IMR-90 (cell line): ENCODE measurements around the gene S100A11. TPM values are rescaled to one million over a fixed set of nuclear protein-coding genes. Genes with fewer than 3 reads are reported as not detected.

ENCODE experiments used
- ATAC-seq: fragments of 200-7000 bp; cut with Tn5 transposase; 2 replicates; pipeline ENCODE4 v1.9.1; 2020; ENCODE audit warnings: low read depth, mild to moderate bottlenecking, moderate library complexity
- BruUV-seq: library from RNA; stranded (reverse); fragments of 400-500 nt; replicated peaks from 2 replicates; lab custom pipeline; 2021; lab: Mats Ljungman, UMichigan
- CTCF ChIA-PET: fragments of 300-600 bp; formaldehyde crosslinking; extraction: SDS; loops from one replicate; lab custom pipeline; 2021; ENCODE audit warnings: antibody characterized with exemption; lab: Yijun Ruan, JAX
- POLR2A ChIA-PET: fragments of 300-600 bp; sonication (Branson Sonifier 250); formaldehyde crosslinking; loops from one replicate; lab custom pipeline; 2022; ENCODE audit warnings: antibody characterized with exemption; ENCODE audit not compliant: unreplicated experiment; lab: Charles Lee
- DNase-seq: peaks from one replicate; pipeline ENCODE4 v3.0.0; 2013
- H2AFZ ChIP-seq: replicated peaks from 2 replicates; pipeline ENCODE3; 2013; ENCODE audit warnings: low read length, mild to moderate bottlenecking; ENCODE audit not compliant: poor library complexity
- H2AK5ac ChIP-seq: 2 replicates; pipeline ENCODE4 v1.6.1; 2013; ENCODE audit warnings: low read depth, low read length, inconsistent platforms
- H2AK9ac ChIP-seq: replicated peaks from 2 replicates; pipeline ENCODE3; 2013; ENCODE audit warnings: mild to moderate bottlenecking, low read depth, low read length, moderate library complexity; ENCODE audit not compliant: poor library complexity
- H2BK120ac ChIP-seq: 2 replicates; pipeline ENCODE4 v1.6.1; 2013; ENCODE audit warnings: low read depth, low read length, inconsistent platforms
- H2BK15ac ChIP-seq: 3 replicates; pipeline ENCODE4 v1.6.1; 2013; ENCODE audit warnings: low read depth, low read length, inconsistent platforms
- H2BK20ac ChIP-seq: 2 replicates; pipeline ENCODE4 v1.6.1; 2013; ENCODE audit warnings: low read depth, mild to moderate bottlenecking, inconsistent platforms, low read length, moderate library complexity
- H2BK5ac ChIP-seq: 2 replicates; pipeline ENCODE4 v1.6.1; 2013; ENCODE audit warnings: mild to moderate bottlenecking, low read depth, low read length, inconsistent platforms; ENCODE audit not compliant: poor library complexity, severe bottlenecking
- H3K14ac ChIP-seq: replicated peaks from 2 replicates; pipeline ENCODE4 v1.6.1; 2013; ENCODE audit warnings: low read depth, low read length, inconsistent platforms
- H3K18ac ChIP-seq: 2 replicates; pipeline ENCODE4 v1.6.1; 2013; ENCODE audit warnings: low read depth, low read length, control low read depth
- H3K23ac ChIP-seq: 2 replicates; pipeline ENCODE4 v1.6.1; 2013; ENCODE audit warnings: low read depth, low read length, inconsistent platforms
- H3K27ac ChIP-seq: 2 replicates; pipeline ENCODE4 v1.5.1; 2013; ENCODE audit warnings: mild to moderate bottlenecking, control low read depth, low read length; ENCODE audit not compliant: insufficient read depth
- H3K27me3 ChIP-seq: 2 replicates; pipeline ENCODE4 v1.6.1; 2013; ENCODE audit warnings: low read length; ENCODE audit not compliant: control insufficient read depth, insufficient read depth
- H3K36me3 ChIP-seq: 2 replicates; pipeline ENCODE4 v1.6.1; 2013; ENCODE audit warnings: low read length, mixed read lengths; ENCODE audit not compliant: control insufficient read depth, insufficient read depth
- H3K4ac ChIP-seq: 2 replicates; pipeline ENCODE4 v1.6.1; 2013; ENCODE audit warnings: low read depth, low read length, inconsistent platforms
- H3K4me1 ChIP-seq: 2 replicates; pipeline ENCODE4 v1.6.1; 2013; ENCODE audit warnings: low read length, mixed read lengths; ENCODE audit not compliant: control insufficient read depth, insufficient read depth
- H3K4me2 ChIP-seq: 2 replicates; pipeline ENCODE4 v1.6.1; 2013; ENCODE audit warnings: low read depth, mild to moderate bottlenecking, control low read depth, low read length, moderate library complexity
- H3K4me3 ChIP-seq: 2 replicates; pipeline ENCODE4 v1.5.1; 2013; ENCODE audit warnings: low read depth, mild to moderate bottlenecking, control low read depth, low read length, moderate library complexity; ENCODE audit not compliant: insufficient read depth
- H3K56ac ChIP-seq: 2 replicates; pipeline ENCODE4 v1.6.1; 2013; ENCODE audit warnings: low read length, inconsistent platforms; ENCODE audit not compliant: insufficient read depth; ENCODE audit errors: extremely low read depth
- H3K79me1 ChIP-seq, 2 experiments: 2 replicates each; pipeline ENCODE4 v1.6.1; 2013; ENCODE audit warnings: low read length in 2 of 2, inconsistent platforms in 1 of 2, low read depth in 1 of 2
- H3K9ac ChIP-seq: 2 replicates; pipeline ENCODE4 v1.6.1; 2013; ENCODE audit warnings: low read depth, low read length, control low read depth
- H3K9me1 ChIP-seq: 2 replicates; pipeline ENCODE4 v1.6.1; 2013; ENCODE audit warnings: low read length, inconsistent platforms; ENCODE audit not compliant: insufficient read depth
- H3K9me3 ChIP-seq: 2 replicates; pipeline ENCODE4 v1.6.1; 2013; ENCODE audit warnings: low read length; ENCODE audit not compliant: control insufficient read depth, insufficient read depth
- H4K20me1 ChIP-seq: 2 replicates; pipeline ENCODE4 v1.6.1; 2013; ENCODE audit warnings: low read length, inconsistent platforms; ENCODE audit not compliant: insufficient read depth
- H4K5ac ChIP-seq: 2 replicates; pipeline ENCODE4 v1.6.1; 2013; ENCODE audit warnings: mild to moderate bottlenecking, low read depth, low read length, control low read depth
- H4K8ac ChIP-seq, 2 experiments: 2 replicates each; pipeline ENCODE4 v1.6.1; 2013; ENCODE audit warnings: low read depth in 2 of 2, low read length in 2 of 2, control low read depth in 1 of 2, inconsistent platforms in 1 of 2
- H4K91ac ChIP-seq: 2 replicates; pipeline ENCODE4 v1.6.1; 2013; ENCODE audit warnings: low read depth, low read length, inconsistent platforms; ENCODE audit not compliant: insufficient read depth
- POLR2A ChIP-seq: IDR thresholded peaks from 2 replicates; pipeline ENCODE4 v1.6.1; 2012; ENCODE audit warnings: mild to moderate bottlenecking, low read depth, low read length
- RFX5 ChIP-seq: IDR thresholded peaks from 2 replicates; pipeline ENCODE4 v1.8.0; 2012; ENCODE audit warnings: low read depth, mild to moderate bottlenecking, low read length, moderate library complexity
- SMC3 ChIP-seq: fragments of 150-350 bp; IDR thresholded peaks from 2 replicates; pipeline ENCODE4 v1.6.1; 2016; ENCODE audit warnings: low read depth, mild to moderate bottlenecking, antibody characterized with exemption, low read length, moderate library complexity
- WGBS, 2 experiments: methylation state at CpG; one replicate each; pipeline versions ENCODE4 v1.1.5 to v1.1.7; 2013; ENCODE audit warnings: missing lambda C conversion rate in 2 of 2; ENCODE audit not compliant: insufficient read length in 1 of 2; ENCODE audit errors: extremely low coverage in 2 of 2; 5-methylcytosine and 5-hydroxymethylcytosine counted together
- dilution Hi-C: fragments of 300-500 bp; cut with HindIII; formaldehyde crosslinking; loops from one replicate; pipeline ENCODE4 v1.14.3; 2018; ENCODE audit warnings: low sequenced_read_pairs; ENCODE audit not compliant: unreplicated experiment
- in situ Hi-C: fragments of 300-500 bp; cut with MboI; formaldehyde crosslinking; loops from 3 replicates; pipeline ENCODE4 v1.14.3; 2019; ENCODE audit warnings: low sequenced_read_pairs, inconsistent platforms, mixed read lengths
- intact Hi-C: fragments of 100-400 bp; cut with micrococcal nuclease; formaldehyde crosslinking; loops from 2 replicates; pipeline ENCODE4 v1.10.0; 2022
- polyA plus RNA-seq, 3 experiments: library from polyadenylated mRNA; depleted of rRNA; stranded (reverse); fragments of >200 nt; gene quantifications; 2 replicates each; pipeline ENCODE4 v1.2.3, GENCODE V29; 2012; ENCODE audit warnings: low replicate concordance in 1 of 3
- total RNA-seq: library from RNA; depleted of rRNA; stranded (reverse); fragments of >200 nt; gene quantifications from 2 replicates; pipeline ENCODE4 v1.2.3, GENCODE V29; 2012
- TF ChIP-seq, protein P1 (sequence below): fragments of 150-350 bp; IDR thresholded peaks from 2 replicates; pipeline ENCODE4 v1.6.1; 2016; ENCODE audit warnings: low read depth, mild to moderate bottlenecking, low read length, moderate library complexity, borderline replicate concordance
- TF ChIP-seq, protein P2 (sequence below): conservative IDR thresholded peaks from 2 replicates; pipeline ENCODE4 v1.5.1; 2012; ENCODE audit warnings: mild to moderate bottlenecking, low read depth, low read length, improper control_type of control experiment

S100A11 gene
- total and polyA plus RNA-seq, 2 of the 4 experiments (the other 2 are of a cell fraction), result 167 to 1,402 TPM

DNA sequence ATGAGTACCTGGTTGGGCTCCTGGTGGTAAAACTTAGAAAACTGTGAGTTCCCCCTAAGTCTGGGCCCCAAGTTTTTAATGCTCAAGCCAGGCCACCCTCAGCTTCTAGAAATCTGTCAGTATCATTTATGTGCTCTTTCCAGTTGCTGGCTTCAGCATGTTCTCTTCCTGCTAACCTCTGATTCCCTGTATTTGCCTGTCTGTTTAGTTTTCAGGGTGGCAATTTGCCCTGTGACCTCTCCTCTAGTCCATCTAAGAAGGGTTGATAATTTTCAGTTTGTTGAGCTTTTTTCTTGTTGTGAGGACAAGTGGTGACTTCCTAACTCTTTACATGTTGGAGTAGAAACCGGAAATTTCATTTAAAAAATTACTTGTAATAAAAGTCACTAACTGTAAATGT lies 27.1 kb downstream of the S100A11 start:
- Histone ChIP-seq H2BK120ac (no peak overlapping the region), H3K4me2 (no peak overlapping the region), H3K18ac (no peak overlapping the region), H3K9me3 (no peaks in the 10 kb centered on the region), H3K23ac (no peak overlapping the region), H3K27me3 (peaks cover 37% of the 10 kb centered on the region), H3K14ac (no peak overlapping the region; the same call in 1 of the 2 replicates), H3K79me1 (no peaks in the 10 kb centered on the region), H2BK5ac (no peak overlapping the region), H3K9ac (no peak overlapping the region), H4K20me1 (no peaks in the 10 kb centered on the region), H3K27ac (no peak overlapping the region), H4K8ac (no peak overlapping the region), H3K36me3 (no peaks in the 10 kb centered on the region), H2BK15ac (no peak overlapping the region), H3K4me1 (no peaks in the 10 kb centered on the region), H4K91ac (no peak overlapping the region), H2BK20ac (no peak overlapping the region), H2AK9ac (no peak overlapping the region), H3K4ac (no peak overlapping the region), H3K56ac (no peak overlapping the region), H4K5ac (no peak overlapping the region), H3K4me3 (no peak overlapping the region), H2AFZ (no peak overlapping the region), H2AK5ac (no peak overlapping the region), H3K9me1 (no peaks in the 10 kb centered on the region; the same call in 1 of the 2 replicates)
- dilution Hi-C loops, result loop anchor here (25.0 kb wide), 1 partner anchor 97 kb away; the partner anchor contains the start of gene THEM4
- no TSS peak for BruUV-seq
- TF ChIP-seq RFX5 (no peak), SMC3 (no peak), POLR2A (no peak)
- TF ChIP-seq, protein P1, sequence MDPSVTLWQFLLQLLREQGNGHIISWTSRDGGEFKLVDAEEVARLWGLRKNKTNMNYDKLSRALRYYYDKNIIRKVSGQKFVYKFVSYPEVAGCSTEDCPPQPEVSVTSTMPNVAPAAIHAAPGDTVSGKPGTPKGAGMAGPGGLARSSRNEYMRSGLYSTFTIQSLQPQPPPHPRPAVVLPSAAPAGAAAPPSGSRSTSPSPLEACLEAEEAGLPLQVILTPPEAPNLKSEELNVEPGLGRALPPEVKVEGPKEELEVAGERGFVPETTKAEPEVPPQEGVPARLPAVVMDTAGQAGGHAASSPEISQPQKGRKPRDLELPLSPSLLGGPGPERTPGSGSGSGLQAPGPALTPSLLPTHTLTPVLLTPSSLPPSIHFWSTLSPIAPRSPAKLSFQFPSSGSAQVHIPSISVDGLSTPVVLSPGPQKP, result no peak
- TF ChIP-seq, protein P2, sequence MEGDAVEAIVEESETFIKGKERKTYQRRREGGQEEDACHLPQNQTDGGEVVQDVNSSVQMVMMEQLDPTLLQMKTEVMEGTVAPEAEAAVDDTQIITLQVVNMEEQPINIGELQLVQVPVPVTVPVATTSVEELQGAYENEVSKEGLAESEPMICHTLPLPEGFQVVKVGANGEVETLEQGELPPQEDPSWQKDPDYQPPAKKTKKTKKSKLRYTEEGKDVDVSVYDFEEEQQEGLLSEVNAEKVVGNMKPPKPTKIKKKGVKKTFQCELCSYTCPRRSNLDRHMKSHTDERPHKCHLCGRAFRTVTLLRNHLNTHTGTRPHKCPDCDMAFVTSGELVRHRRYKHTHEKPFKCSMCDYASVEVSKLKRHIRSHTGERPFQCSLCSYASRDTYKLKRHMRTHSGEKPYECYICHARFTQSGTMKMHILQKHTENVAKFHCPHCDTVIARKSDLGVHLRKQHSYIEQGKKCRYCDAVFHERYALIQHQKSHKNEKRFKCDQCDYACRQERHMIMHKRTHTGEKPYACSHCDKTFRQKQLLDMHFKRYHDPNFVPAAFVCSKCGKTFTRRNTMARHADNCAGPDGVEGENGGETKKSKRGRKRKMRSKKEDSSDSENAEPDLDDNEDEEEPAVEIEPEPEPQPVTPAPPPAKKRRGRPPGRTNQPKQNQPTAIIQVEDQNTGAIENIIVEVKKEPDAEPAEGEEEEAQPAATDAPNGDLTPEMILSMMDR, result no peak
- intact Hi-C loops, result no loop called here
- in situ Hi-C loops, result loop anchor here (10.0 kb wide), 1 partner anchor 125 kb away; no protein-coding TSS in a partner anchor
- ChIA-PET CTCF (no interaction called here), POLR2A (interaction anchor here (0.6 kb wide), 1 partner anchor 75 kb away, joined by 3 read pairs; no protein-coding TSS in a partner anchor)
- ATAC-seq (no peak), DNase-seq (no peak)
- WGBS, 2 experiments, result no CpG with 5 or more reads among the region's 1 CpG
